Ectodermal cell (in vitro differentiated cells): Measurements from ENCODE around the gene ARPC1A.
"Not testable (repeated sequence)": the region's sequence is repeated elsewhere in the genome, so short reads cannot be mapped to it uniquely, and the experiment has no call there.

Experiments
- H3K27ac ChIP-seq: 2 replicates; pipeline ENCODE4 v1.7.0; 2013; ENCODE audit warnings: mild to moderate bottlenecking, low read depth, low read length; ENCODE audit not compliant: insufficient read depth, poor library complexity, severe bottlenecking
- H3K27me3 ChIP-seq: 2 replicates; pipeline ENCODE4 v1.7.0; 2013; ENCODE audit warnings: mild to moderate bottlenecking, low read length; ENCODE audit not compliant: insufficient read depth, control insufficient read depth, poor library complexity, severe bottlenecking
- H3K36me3 ChIP-seq: one replicate; pipeline ENCODE4 v1.7.0; 2013; ENCODE audit warnings: low read length; ENCODE audit not compliant: control insufficient read depth, insufficient read depth
- H3K4me1 ChIP-seq: one replicate; pipeline ENCODE4 v1.7.0; 2013; ENCODE audit warnings: low read length; ENCODE audit not compliant: control insufficient read depth, insufficient read depth
- H3K4me3 ChIP-seq: 2 replicates; pipeline ENCODE4 v1.7.0; 2013; ENCODE audit warnings: low read depth, low read length, control low read depth; ENCODE audit not compliant: insufficient read depth
- H3K9me3 ChIP-seq: 2 replicates; pipeline ENCODE4 v1.7.0; 2013; ENCODE audit warnings: mild to moderate bottlenecking, low read length, moderate library complexity; ENCODE audit not compliant: control insufficient read depth
- WGBS, 2 experiments: methylation state at CpG; one replicate each; pipeline ENCODE4 v1.1.7; 2013; ENCODE audit warnings: missing lambda C conversion rate in 2 of 2; 5-methylcytosine and 5-hydroxymethylcytosine counted together

The ARPC1A gene

GRCh38 chr7:99320371-99320770, 5.3 kb upstream of the ARPC1A start:
- H3K4me1 ChIP-seq: no peaks in the 10 kb centered on the region
- 47 to 50% methylated on average over 4 of the region's 4 CpGs for WGBS, 2 experiments
- no peaks in the 10 kb centered on the region for H3K27me3 ChIP-seq
- no peak overlapping the region for H3K4me3 ChIP-seq
- H3K27ac ChIP-seq: no peak overlapping the region
- no peaks in the 10 kb centered on the region for H3K36me3 ChIP-seq
- H3K9me3 ChIP-seq: no peaks in the 10 kb centered on the region

GRCh38 chr7:99322659-99323058, 3.0 kb upstream of the ARPC1A start:
- H3K27ac ChIP-seq, H3K4me1 ChIP-seq, H3K4me3 ChIP-seq, H3K9me3 ChIP-seq, H3K36me3 ChIP-seq, H3K27me3 ChIP-seq: not testable (repeated sequence)
- 88 to 94% methylated on average over 6 of the region's 6 CpGs for WGBS, 2 experiments

DNA sequence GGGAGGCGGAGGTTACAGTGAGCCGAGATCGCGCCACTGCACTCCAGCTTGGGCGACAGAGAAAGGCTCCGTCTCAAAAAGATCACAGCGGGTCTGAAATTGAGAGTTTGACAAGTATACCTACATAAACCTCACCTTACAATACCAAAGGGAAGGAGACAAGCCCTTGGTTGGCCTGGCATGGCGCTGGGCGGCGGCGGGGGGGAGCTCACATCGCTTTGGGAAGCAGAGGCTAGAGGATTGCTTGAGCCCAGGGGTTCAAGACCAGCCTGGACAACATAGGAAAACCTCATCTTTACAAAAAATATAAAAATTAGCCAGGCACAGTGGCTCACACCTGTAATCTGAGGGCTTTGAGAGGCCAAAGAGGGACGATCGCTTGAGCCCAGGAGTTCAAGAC, 1.1 kb upstream of the ARPC1A start:
- no peaks in the 10 kb centered on the region for H3K27me3 ChIP-seq
- no peak overlapping the region for H3K27ac ChIP-seq
- H3K9me3 ChIP-seq: no peaks in the 10 kb centered on the region
- no peaks in the 10 kb centered on the region for H3K4me1 ChIP-seq
- 94% methylated on average over 14 of the region's 14 CpGs for WGBS, 2 experiments
- no peaks in the 10 kb centered on the region for H3K36me3 ChIP-seq
- H3K4me3 ChIP-seq: no peak overlapping the region

DNA sequence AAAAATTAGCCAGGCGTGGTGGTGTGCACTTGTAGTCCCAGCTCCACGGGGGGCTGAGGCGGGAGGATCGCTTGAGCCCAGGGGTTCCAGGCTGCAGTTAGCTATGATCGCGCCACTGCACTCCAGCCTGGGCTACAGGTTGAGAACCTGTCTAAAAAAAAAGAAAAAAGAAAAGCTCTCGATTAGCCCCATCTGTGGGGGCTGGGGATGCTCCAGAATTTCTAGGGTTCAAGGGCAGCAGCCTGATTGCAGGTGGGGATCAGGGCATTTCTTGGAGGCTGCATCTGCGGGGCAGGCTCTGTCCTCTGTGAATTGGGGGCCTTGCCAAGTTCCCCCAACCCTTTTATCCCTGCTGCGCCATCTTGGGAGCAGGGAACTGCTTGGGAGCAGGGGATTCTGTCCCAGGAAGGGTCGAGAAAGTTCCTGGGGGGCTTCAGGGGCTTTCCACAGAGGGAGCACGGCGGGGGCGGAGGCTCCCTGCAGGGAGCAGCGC, 651 bp upstream of the ARPC1A start:
- WGBS, 2 experiments: 36 to 38% methylated on average over 14 of the region's 14 CpGs
- Histone ChIP-seq H3K4me1 (no peaks in the 10 kb centered on the region), H3K27me3 (no peaks in the 10 kb centered on the region), H3K36me3 (no peaks in the 10 kb centered on the region), H3K9me3 (no peaks in the 10 kb centered on the region), H3K27ac (no peak overlapping the region), H3K4me3 (peak overlapping the region; percentile 93)

DNA sequence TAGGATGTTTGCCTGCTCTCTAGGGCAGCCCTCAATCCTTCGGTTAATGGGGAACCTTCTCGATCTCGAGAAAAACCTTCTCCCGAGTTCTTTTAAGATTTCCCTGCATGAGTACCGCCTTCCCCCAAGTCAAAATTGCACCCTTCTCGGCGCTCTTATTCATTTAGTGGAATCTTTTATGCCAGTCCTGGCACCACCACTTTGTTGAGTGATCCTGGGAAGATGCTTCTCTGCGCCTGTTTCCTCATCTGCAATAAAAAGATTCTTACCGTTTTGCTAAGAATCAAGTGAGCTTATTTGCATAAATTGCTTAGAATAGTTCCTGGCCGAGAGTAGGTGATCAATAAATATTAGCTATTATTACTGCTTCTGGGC, 697 bp downstream of the ARPC1A start:
- Histone ChIP-seq H3K36me3 (no peaks in the 10 kb centered on the region), H3K4me3 (peak overlapping the region; percentile 93), H3K9me3 (no peaks in the 10 kb centered on the region), H3K4me1 (no peaks in the 10 kb centered on the region), H3K27ac (peak overlapping the region; percentile 30), H3K27me3 (no peaks in the 10 kb centered on the region)
- WGBS, 2 experiments: 15% methylated on average over 10 of the region's 10 CpGs

GRCh38 chr7:99330314-99330961, 4.7 kb downstream of the ARPC1A start:
- not testable (repeated sequence) for H3K4me3 ChIP-seq, H3K4me1 ChIP-seq, H3K36me3 ChIP-seq, H3K9me3 ChIP-seq, H3K27me3 ChIP-seq, H3K27ac ChIP-seq
- 87 to 88% methylated on average over 8 of the region's 8 CpGs for WGBS, 2 experiments

GRCh38 chr7:99331002-99331401, 5.3 kb downstream of the ARPC1A start:
- Histone ChIP-seq H3K36me3 (peaks cover 2% of the 10 kb centered on the region), H3K27ac (no peak overlapping the region), H3K4me1 (no peaks in the 10 kb centered on the region), H3K4me3 (no peak overlapping the region), H3K27me3 (no peaks in the 10 kb centered on the region), H3K9me3 (no peaks in the 10 kb centered on the region)
- WGBS, 2 experiments: 76 to 97% methylated on average over 2 of the region's 2 CpGs

DNA sequence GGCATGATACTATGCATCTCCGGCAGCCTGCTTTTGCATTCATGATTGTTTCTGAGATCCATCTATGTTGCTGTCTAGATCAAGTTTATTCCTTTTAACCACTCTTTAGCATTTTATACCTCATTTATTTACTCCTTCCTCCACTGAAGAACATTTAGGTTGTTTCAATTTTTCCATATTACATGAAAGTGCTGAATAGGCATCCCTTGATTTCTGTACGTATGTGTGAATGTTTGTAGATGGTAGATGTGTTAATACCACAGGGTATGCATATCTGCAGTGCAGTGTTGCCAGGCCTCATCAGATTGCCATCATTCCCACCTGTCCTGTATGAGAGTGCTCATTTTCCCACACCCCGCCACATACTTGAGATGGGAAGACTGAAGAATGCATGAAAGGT, 13.9 kb downstream of the ARPC1A start:
- no peaks in the 10 kb centered on the region for H3K9me3 ChIP-seq
- H3K27ac ChIP-seq: no peak overlapping the region
- H3K36me3 ChIP-seq: peaks cover 30% of the 10 kb centered on the region
- no peaks in the 10 kb centered on the region for H3K4me1 ChIP-seq
- 96 to 98% methylated on average over 3 of the region's 3 CpGs for WGBS, 2 experiments
- no peak overlapping the region for H3K4me3 ChIP-seq
- no peaks in the 10 kb centered on the region for H3K27me3 ChIP-seq

DNA sequence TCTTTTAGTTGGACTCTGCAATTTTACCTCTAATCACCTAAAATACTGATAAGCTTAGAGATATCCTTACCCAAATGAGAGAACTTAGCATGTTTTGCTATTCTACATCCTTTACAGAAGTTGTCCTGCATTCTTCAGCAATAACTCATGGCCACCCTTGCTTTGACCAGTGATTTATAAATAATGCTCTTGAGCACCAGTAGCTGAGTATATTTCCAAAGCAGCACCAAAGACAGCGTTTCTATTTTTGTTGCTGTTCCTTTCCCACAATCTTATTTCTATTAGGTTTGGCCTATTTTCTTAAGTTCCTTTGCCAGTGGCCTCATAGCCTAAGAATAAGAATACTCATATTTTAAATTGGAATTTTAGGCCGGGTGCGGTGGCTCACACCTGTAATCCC, 15.0 kb downstream of the ARPC1A start:
- peaks cover 30% of the 10 kb centered on the region for H3K36me3 ChIP-seq
- no peaks in the 10 kb centered on the region for H3K4me1 ChIP-seq
- H3K9me3 ChIP-seq: no peaks in the 10 kb centered on the region
- H3K27ac ChIP-seq: no peak overlapping the region
- no peaks in the 10 kb centered on the region for H3K27me3 ChIP-seq
- no peak overlapping the region for H3K4me3 ChIP-seq
- 89 to 95% methylated on average over 3 of the region's 3 CpGs for WGBS, 2 experiments

- WGBS, 2 experiments: 96 to 97% methylated on average over 13 of the region's 13 CpGs
- H3K9me3 ChIP-seq: no peaks in the 10 kb centered on the region
- no peak overlapping the region for H3K27ac ChIP-seq
- no peaks in the 10 kb centered on the region for H3K4me1 ChIP-seq
- H3K27me3 ChIP-seq: no peaks in the 10 kb centered on the region
- no peak overlapping the region for H3K4me3 ChIP-seq
- H3K36me3 ChIP-seq: peaks cover 28% of the 10 kb centered on the region
These were observed 18.5 kb downstream of the ARPC1A start for GRCh38 chr7:99344061-99344647.
